Glutamatergic neuron (in vitro differentiated cells): Measurements from ENCODE around the gene DYNLRB2. TPM values are rescaled to one million over a fixed set of nuclear protein-coding genes. Genes with fewer than 3 reads are reported as not detected.

Experiments
- DNase-seq: peaks from one replicate; pipeline ENCODE4 v3.0.0; 2022
- H3K27ac Mint-ChIP-seq: one replicate; pipeline ENCODE4 v1.8.0; 2020; ENCODE audit warnings: mild to moderate bottlenecking, mixed read lengths, inconsistent platforms; ENCODE audit not compliant: unreplicated experiment
- H3K27me3 Mint-ChIP-seq: one replicate; pipeline ENCODE4 v1.8.0; 2020; ENCODE audit warnings: mild to moderate bottlenecking, moderate library complexity, mixed read lengths, inconsistent platforms; ENCODE audit not compliant: unreplicated experiment
- H3K36me3 Mint-ChIP-seq: one replicate; pipeline ENCODE4 v1.8.0; 2020; ENCODE audit warnings: mild to moderate bottlenecking, mixed read lengths, inconsistent platforms; ENCODE audit not compliant: unreplicated experiment
- H3K4me1 Mint-ChIP-seq: one replicate; pipeline ENCODE4 v1.8.0; 2020; ENCODE audit warnings: mild to moderate bottlenecking, low read depth, mixed read lengths, inconsistent platforms; ENCODE audit not compliant: unreplicated experiment
- H3K4me3 Mint-ChIP-seq: one replicate; pipeline ENCODE4 v1.8.0; 2020; ENCODE audit warnings: mild to moderate bottlenecking, mixed read lengths, inconsistent platforms; ENCODE audit not compliant: unreplicated experiment
- H3K9me3 Mint-ChIP-seq: one replicate; pipeline ENCODE4 v1.8.0; 2020; ENCODE audit warnings: mild to moderate bottlenecking, moderate library complexity, mixed read lengths, inconsistent platforms; ENCODE audit not compliant: unreplicated experiment
- total RNA-seq: library from RNA; stranded (reverse); fragmentation: NEBNext Ultra II Directional; extraction: Animal tissue kit (Norgen Biotek cat#: 25700); gene quantifications from one replicate; pipeline ENCODE4 v1.2.1, GENCODE V29; 2021; ENCODE audit not compliant: unreplicated experiment
- TF ChIP-seq, protein P1 (sequence below): fragments of 200-600 bp; sonication (generic); IDR thresholded peaks from one replicate; pipeline ENCODE4 v1.5.0; 2021; ENCODE audit not compliant: partially characterized antibody, unreplicated experiment

Gene DYNLRB2
- total RNA-seq, 1 donor from 2014 or later = not detected

DNA sequence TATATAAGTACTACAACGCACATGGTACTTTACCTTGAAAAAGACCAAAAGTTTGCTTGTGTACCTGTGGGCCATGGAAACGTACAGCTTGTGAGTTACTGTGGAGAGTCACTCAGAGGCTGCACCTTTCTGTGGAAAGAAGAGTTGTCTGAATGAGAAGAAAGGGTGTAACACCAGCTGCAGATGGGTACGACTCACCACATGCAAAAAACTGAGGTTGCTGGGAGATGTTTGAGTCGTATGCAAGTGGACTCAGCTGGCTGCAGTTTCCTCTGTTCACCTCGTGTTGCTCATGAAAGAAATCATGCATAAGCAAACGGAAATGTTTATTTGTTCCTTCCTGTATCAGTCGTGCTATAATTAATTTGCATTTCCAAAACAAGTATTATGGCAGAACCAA lies 22.4 kb upstream of the DYNLRB2 start:
- Mint-ChIP-seq H3K36me3 (no peaks in the 10 kb centered on the region), H3K27me3 (no peaks in the 10 kb centered on the region), H3K9me3 (no peaks in the 10 kb centered on the region), H3K4me3 (no peak overlapping the region), H3K4me1 (no peaks in the 10 kb centered on the region), H3K27ac (no peak overlapping the region)
- DNase-seq = no peak
- TF ChIP-seq, protein P1, sequence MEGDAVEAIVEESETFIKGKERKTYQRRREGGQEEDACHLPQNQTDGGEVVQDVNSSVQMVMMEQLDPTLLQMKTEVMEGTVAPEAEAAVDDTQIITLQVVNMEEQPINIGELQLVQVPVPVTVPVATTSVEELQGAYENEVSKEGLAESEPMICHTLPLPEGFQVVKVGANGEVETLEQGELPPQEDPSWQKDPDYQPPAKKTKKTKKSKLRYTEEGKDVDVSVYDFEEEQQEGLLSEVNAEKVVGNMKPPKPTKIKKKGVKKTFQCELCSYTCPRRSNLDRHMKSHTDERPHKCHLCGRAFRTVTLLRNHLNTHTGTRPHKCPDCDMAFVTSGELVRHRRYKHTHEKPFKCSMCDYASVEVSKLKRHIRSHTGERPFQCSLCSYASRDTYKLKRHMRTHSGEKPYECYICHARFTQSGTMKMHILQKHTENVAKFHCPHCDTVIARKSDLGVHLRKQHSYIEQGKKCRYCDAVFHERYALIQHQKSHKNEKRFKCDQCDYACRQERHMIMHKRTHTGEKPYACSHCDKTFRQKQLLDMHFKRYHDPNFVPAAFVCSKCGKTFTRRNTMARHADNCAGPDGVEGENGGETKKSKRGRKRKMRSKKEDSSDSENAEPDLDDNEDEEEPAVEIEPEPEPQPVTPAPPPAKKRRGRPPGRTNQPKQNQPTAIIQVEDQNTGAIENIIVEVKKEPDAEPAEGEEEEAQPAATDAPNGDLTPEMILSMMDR = no peak

DNA sequence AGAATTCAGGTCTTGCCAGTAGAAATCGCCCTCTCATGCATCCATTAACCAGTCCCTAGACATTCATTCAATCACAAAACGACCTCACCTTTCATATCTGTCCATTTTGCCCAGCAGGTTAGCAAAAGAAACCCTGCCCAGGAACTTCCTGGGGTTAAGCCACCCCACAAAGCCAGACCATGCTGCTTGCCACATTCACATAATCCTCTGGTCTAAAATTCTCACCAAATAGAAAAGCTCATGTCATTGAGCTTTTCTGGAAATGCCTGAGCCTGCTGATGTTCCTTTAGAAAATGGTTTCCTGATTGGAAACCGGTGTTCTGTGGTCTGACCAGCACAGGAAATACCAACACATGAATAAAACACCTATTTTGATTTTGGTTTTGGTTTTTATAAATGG lies 21.6 kb upstream of the DYNLRB2 start:
- Mint-ChIP-seq H3K36me3 (no peaks in the 10 kb centered on the region), H3K4me1 (no peaks in the 10 kb centered on the region), H3K9me3 (no peaks in the 10 kb centered on the region), H3K27ac (no peak overlapping the region), H3K4me3 (no peak overlapping the region), H3K27me3 (no peaks in the 10 kb centered on the region)
- DNase-seq = no peak
- TF ChIP-seq, protein P1 = no peak

DNA sequence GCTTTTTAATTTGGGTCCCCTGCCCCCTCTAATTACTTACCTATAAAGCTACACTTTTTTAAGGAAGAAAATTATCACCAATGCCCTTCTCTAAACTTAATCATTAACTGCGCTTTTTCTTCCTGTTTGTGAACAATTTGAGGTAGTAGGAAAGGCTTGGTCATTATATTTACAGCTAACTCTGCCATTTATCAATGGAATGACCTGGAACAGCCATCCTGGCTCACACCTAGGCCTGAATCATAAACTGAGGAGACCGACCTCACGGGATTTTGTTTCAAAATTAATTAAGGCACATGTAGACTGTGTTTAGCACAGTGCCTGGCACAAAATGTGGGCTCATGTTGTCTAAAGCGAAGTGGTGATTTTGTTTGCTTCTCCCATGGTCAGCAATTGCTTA lies 15.4 kb upstream of the DYNLRB2 start:
- H3K36me3 Mint-ChIP-seq = no peaks in the 10 kb centered on the region
- H3K4me1 Mint-ChIP-seq = no peaks in the 10 kb centered on the region
- no peak overlapping the region for H3K27ac Mint-ChIP-seq
- TF ChIP-seq, protein P1 = no peak
- no peak for DNase-seq
- H3K4me3 Mint-ChIP-seq = no peak overlapping the region
- no peaks in the 10 kb centered on the region for H3K27me3 Mint-ChIP-seq
- peaks cover 2% of the 10 kb centered on the region for H3K9me3 Mint-ChIP-seq

DNA sequence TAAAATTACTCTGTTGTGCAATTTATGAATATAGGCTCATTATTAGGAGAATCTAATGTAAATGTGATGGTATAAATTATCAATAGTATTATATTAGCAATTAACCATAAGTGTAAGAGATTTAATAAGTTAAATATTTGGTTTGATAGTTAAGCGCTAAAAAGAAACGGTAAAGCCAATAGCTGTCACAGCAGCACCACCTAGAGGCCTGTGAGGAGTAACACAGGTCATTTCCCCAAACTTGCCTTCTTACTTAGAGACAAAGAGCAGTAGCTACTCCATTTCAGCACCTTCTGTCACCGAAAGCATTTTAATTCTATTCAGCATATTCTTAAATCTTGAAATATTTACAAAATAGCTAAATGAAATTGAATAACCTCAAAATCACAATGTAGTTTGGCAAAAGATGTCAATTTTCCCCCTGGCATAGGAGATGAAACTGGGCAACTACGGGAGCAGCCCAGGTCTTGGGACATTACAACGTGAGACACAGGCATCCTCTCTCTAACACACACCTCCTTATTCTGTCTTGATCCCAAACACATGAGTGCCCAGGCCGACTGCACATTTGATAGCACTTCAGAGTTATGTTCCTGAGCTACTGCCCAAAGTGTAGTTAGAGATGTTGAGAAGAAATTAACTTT lies 14.3 kb upstream of the DYNLRB2 start:
- TF ChIP-seq, protein P1 = peak; percentile 82
- Mint-ChIP-seq H3K4me1 (no peaks in the 10 kb centered on the region), H3K4me3 (no peak overlapping the region), H3K27ac (no peak overlapping the region), H3K9me3 (peaks cover 2% of the 10 kb centered on the region), H3K27me3 (no peaks in the 10 kb centered on the region), H3K36me3 (no peaks in the 10 kb centered on the region)
- DNase-seq = peak; percentile 46

DNA sequence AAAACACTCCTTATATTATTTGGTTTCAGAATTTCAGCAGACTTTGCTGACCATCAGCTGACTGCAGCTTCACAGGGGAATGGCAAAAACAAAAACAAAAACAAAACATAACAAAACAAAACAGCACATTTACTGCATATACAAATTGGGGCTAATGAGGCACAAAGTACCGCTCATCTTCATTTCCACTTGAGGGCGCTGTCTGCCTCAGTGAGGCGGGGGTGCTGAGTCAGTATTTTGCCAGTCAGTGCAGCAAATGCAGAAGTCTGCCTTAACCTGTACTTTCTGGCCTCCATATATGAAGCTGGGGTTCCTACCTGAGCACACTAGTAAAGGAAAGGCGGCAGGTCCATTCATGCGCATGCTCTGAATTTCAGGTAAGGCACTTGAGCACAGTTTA lies 13.5 kb upstream of the DYNLRB2 start:
- Mint-ChIP-seq H3K4me3 (no peak overlapping the region), H3K27ac (no peak overlapping the region), H3K9me3 (peaks cover 2% of the 10 kb centered on the region), H3K27me3 (no peaks in the 10 kb centered on the region), H3K36me3 (no peaks in the 10 kb centered on the region), H3K4me1 (no peaks in the 10 kb centered on the region)
- TF ChIP-seq, protein P1 = peak; percentile 38
- DNase-seq = peak; percentile 35
